B cell (primary cell): Measurements from ENCODE around the gene CENPP. TPM values are rescaled to one million over a fixed set of nuclear protein-coding genes. Genes with fewer than 3 reads are reported as not detected.

Experiments used
- ATAC-seq: fragments of 200-7000 bp; cut with Tn5 transposase; one replicate; pipeline ENCODE4 v1.10.0; 2021; ENCODE audit warnings: low read depth, mild to moderate bottlenecking, moderate number of reproducible peaks, moderate library complexity
- CTCF ChIA-PET: fragments of 350-600 bp; sonication (Branson Sonifier 250); formaldehyde crosslinking; loops from one replicate; lab custom pipeline; 2021; ENCODE audit warnings: antibody characterized with exemption, inconsistent platforms; lab: Charles Lee
- POLR2A ChIA-PET: fragments of 350-600 bp; sonication (Branson Sonifier 250); formaldehyde crosslinking; loops from one replicate; lab custom pipeline; 2021; ENCODE audit warnings: antibody characterized with exemption; lab: Charles Lee
- DNase-seq: peaks from one replicate; pipeline ENCODE4 v3.0.0; 2013
- H2AFZ ChIP-seq: 2 replicates; pipeline ENCODE4 v1.6.1; 2012; ENCODE audit warnings: mild to moderate bottlenecking, low read depth, low read length; ENCODE audit not compliant: insufficient read depth, poor library complexity, severe bottlenecking
- H3K27ac ChIP-seq, 2 donors: 1 replicate in 1 of 2; 2 replicates in 1 of 2; pipeline ENCODE4 v1.5.1; 2012 to 2013; ENCODE audit warnings: low read length in 2 of 2, mild to moderate bottlenecking in 2 of 2, moderate library complexity in 1 of 2
- H3K27me3 ChIP-seq, 4 experiments: fragments of 200-600 bp in 1 of 4; sonication (generic) in 1 of 4; replicated peaks in 1 of 4; 1 replicate in 2 of 4; 2 replicates in 2 of 4; pipeline versions ENCODE4 v1.6.1 to v1.7.0; 2013 to 2016; ENCODE audit warnings: low read length in 3 of 4, mild to moderate bottlenecking in 2 of 4, mixed read lengths in 1 of 4, moderate library complexity in 1 of 4; ENCODE audit not compliant: insufficient read depth in 4 of 4, control insufficient read depth in 3 of 4; ENCODE audit errors: control extremely low read depth in 1 of 4
- H3K36me3 ChIP-seq, 2 experiments: replicated peaks in 1 of 2; 1 replicate in 1 of 2; 2 replicates in 1 of 2; pipeline versions ENCODE4 v1.6.1 to v1.7.1; 2013; ENCODE audit warnings: low read length in 1 of 2; ENCODE audit not compliant: insufficient read depth in 2 of 2, control insufficient read depth in 1 of 2; ENCODE audit errors: control extremely low read depth in 1 of 2, extremely low read depth in 1 of 2
- H3K4me1 ChIP-seq, 2 donors: fragments of 200-600 bp in 1 of 2; sonication (generic) in 1 of 2; 1 replicate in 1 of 2; 2 replicates in 1 of 2; pipeline versions ENCODE4 v1.5.1 to v1.6.1; 2013 to 2017; ENCODE audit warnings: low read length in 2 of 2; ENCODE audit not compliant: control insufficient read depth in 2 of 2, insufficient read depth in 2 of 2
- H3K4me2 ChIP-seq: replicated peaks from 2 replicates; pipeline ENCODE3; 2012; ENCODE audit warnings: mild to moderate bottlenecking, low read depth, low read length; ENCODE audit not compliant: poor library complexity, severe bottlenecking
- H3K4me3 ChIP-seq, 5 experiments: fragments of 200-600 bp in 1 of 5; sonication (generic) in 1 of 5; 1 replicate in 3 of 5; 2 replicates in 2 of 5; pipeline versions ENCODE4 v1.5.1 to v1.7.0; 2011 to 2016; ENCODE audit warnings: low read length in 4 of 5, mild to moderate bottlenecking in 4 of 5, low read depth in 2 of 5, control low read depth in 1 of 5, moderate library complexity in 1 of 5; ENCODE audit not compliant: insufficient read depth in 1 of 5; ENCODE audit errors: control extremely low read depth in 1 of 5, extremely low read depth in 1 of 5
- H3K79me2 ChIP-seq: fragments of 200-600 bp; sonication (generic); one replicate; pipeline ENCODE4 v1.6.0; 2016; ENCODE audit warnings: low read length; ENCODE audit not compliant: control insufficient read depth, insufficient read depth
- H3K9ac ChIP-seq: fragments of 200-600 bp; sonication (generic); 2 replicates; pipeline ENCODE4 v1.6.1; 2017; ENCODE audit warnings: mild to moderate bottlenecking, low read length, moderate library complexity
- H3K9me3 ChIP-seq, 3 donors: one replicate each; pipeline versions ENCODE4 v1.6.1 to v1.7.1; 2013; ENCODE audit warnings: low read length in 2 of 3; ENCODE audit not compliant: control insufficient read depth in 2 of 3, insufficient read depth in 1 of 3; ENCODE audit errors: control extremely low read depth in 1 of 3
- H4K20me1 ChIP-seq: 2 replicates; pipeline ENCODE4 v1.6.0; 2012; ENCODE audit warnings: mild to moderate bottlenecking, low read length; ENCODE audit not compliant: insufficient read depth, control insufficient read depth, poor library complexity, severe bottlenecking
- H3K27ac Mint-ChIP-seq: one replicate; pipeline ENCODE4 v1.8.0; 2021; ENCODE audit warnings: mixed read lengths
- H3K27me3 Mint-ChIP-seq: one replicate; pipeline ENCODE4 v1.8.0; 2021; ENCODE audit warnings: mixed read lengths
- H3K4me1 Mint-ChIP-seq: one replicate; pipeline ENCODE4 v1.8.0; 2021; ENCODE audit warnings: mixed read lengths
- H3K4me3 Mint-ChIP-seq: one replicate; pipeline ENCODE4 v1.8.0; 2021; ENCODE audit warnings: mixed read lengths
- H3K9me3 Mint-ChIP-seq: one replicate; pipeline ENCODE4 v1.8.0; 2022; ENCODE audit warnings: mixed read lengths; ENCODE audit not compliant: insufficient read depth
- EZH2 ChIP-seq: IDR thresholded peaks from 2 replicates; pipeline ENCODE4 v1.6.1; 2012; ENCODE audit warnings: borderline replicate concordance, low read depth, mild to moderate bottlenecking, moderate library complexity, low read length; ENCODE audit not compliant: insufficient read depth, poor library complexity, severe bottlenecking
- WGBS: methylation state at CpG from one replicate; pipeline ENCODE4 v1.1.5; 2013; ENCODE audit warnings: missing lambda C conversion rate; ENCODE audit not compliant: insufficient coverage; 5-methylcytosine and 5-hydroxymethylcytosine counted together
- intact Hi-C: fragments of 100-400 bp; cut with micrococcal nuclease; formaldehyde crosslinking; loops from one replicate; pipeline ENCODE4 v1.10.0; 2022
- polyA plus RNA-seq: library from polyadenylated mRNA; depleted of rRNA; stranded (reverse); fragments of >200 nt; gene quantifications from 2 replicates; pipeline ENCODE4 v1.2.3, GENCODE V29; 2012
- total RNA-seq, 2 donors: library from RNA; stranded (reverse); fragments of 120-200 nt in 1 of 2; gene quantifications; 1 replicate in 1 of 2; 2 replicates in 1 of 2; pipeline versions ENCODE4 v1.2.3 to v1.2.4, GENCODE V29; 2013 to 2022
- TF ChIP-seq, protein P1 (sequence below): fragments of 200-600 bp; IDR thresholded peaks from one replicate; pipeline ENCODE4 v1.8.0; 2022; ENCODE audit warnings: antibody characterized with exemption, mild to moderate bottlenecking

CENPP gene
- total and polyA plus RNA-seq, 2 donors (not counting 1 experiment from before 2014, with no cell fraction given), result 1.4 to 6.2 TPM

- Mint-ChIP-seq H3K4me3 (no peak overlapping the region), H3K4me1 (no peaks in the 10 kb centered on the region), H3K9me3 (no peaks in the 10 kb centered on the region), H3K27ac (no peak overlapping the region), H3K27me3 (no peaks in the 10 kb centered on the region)
- POLR2A ChIA-PET, result no interaction called here
- H3K4me2 ChIP-seq, result no peak overlapping the region
- ATAC-seq (no peak), DNase-seq (no peak)
- H2AFZ ChIP-seq, result no peak overlapping the region
- no peak overlapping the region for H3K4me3 ChIP-seq
- H3K79me2 ChIP-seq, result no peaks in the 10 kb centered on the region
- CTCF ChIA-PET, result interaction anchor here (0.7 kb wide), 1 partner anchor 10 kb away, joined by 3 read pairs; no protein-coding TSS in a partner anchor
- no peak overlapping the region for H3K9ac ChIP-seq
- no peak overlapping the region for H3K27ac ChIP-seq
- TF ChIP-seq, protein P1, sequence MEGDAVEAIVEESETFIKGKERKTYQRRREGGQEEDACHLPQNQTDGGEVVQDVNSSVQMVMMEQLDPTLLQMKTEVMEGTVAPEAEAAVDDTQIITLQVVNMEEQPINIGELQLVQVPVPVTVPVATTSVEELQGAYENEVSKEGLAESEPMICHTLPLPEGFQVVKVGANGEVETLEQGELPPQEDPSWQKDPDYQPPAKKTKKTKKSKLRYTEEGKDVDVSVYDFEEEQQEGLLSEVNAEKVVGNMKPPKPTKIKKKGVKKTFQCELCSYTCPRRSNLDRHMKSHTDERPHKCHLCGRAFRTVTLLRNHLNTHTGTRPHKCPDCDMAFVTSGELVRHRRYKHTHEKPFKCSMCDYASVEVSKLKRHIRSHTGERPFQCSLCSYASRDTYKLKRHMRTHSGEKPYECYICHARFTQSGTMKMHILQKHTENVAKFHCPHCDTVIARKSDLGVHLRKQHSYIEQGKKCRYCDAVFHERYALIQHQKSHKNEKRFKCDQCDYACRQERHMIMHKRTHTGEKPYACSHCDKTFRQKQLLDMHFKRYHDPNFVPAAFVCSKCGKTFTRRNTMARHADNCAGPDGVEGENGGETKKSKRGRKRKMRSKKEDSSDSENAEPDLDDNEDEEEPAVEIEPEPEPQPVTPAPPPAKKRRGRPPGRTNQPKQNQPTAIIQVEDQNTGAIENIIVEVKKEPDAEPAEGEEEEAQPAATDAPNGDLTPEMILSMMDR, result no peak
- no peak for TF ChIP-seq EZH2
- WGBS, result no CpG with 5 or more reads among the region's 3 CpGs
- intact Hi-C loops, result no loop called here
- no peaks in the 10 kb centered on the region for H3K36me3 ChIP-seq
- no peaks in the 10 kb centered on the region for H3K9me3 ChIP-seq
- H4K20me1 ChIP-seq, result no peaks in the 10 kb centered on the region
- no peaks in the 10 kb centered on the region for H3K27me3 ChIP-seq
- no peaks in the 10 kb centered on the region for H3K4me1 ChIP-seq
Observed at GRCh38 chr9:92397853-92398252, 72.1 kb downstream of the CENPP start.

GRCh38 chr9:92402360-92402759, 76.6 kb downstream of the CENPP start:
- H3K27me3 Mint-ChIP-seq, result no peaks in the 10 kb centered on the region
- no peak for ATAC-seq
- no peak overlapping the region for H3K9ac ChIP-seq
- no peak overlapping the region for H3K4me3 Mint-ChIP-seq
- DNase-seq, result no peak
- H3K27ac Mint-ChIP-seq, result no peak overlapping the region
- intact Hi-C loops, result no loop called here
- no peaks in the 10 kb centered on the region for H4K20me1 ChIP-seq
- H3K79me2 ChIP-seq, result no peaks in the 10 kb centered on the region
- peaks cover 17% of the 10 kb centered on the region for H3K4me1 Mint-ChIP-seq
- H3K9me3 Mint-ChIP-seq, result no peaks in the 10 kb centered on the region
- no peak for TF ChIP-seq EZH2
- TF ChIP-seq, protein P1, result no peak
- no peaks in the 10 kb centered on the region for H3K36me3 ChIP-seq
- POLR2A ChIA-PET, result no interaction called here
- WGBS, result no CpG with 5 or more reads among the region's 1 CpG
- no peak overlapping the region for H3K4me3 ChIP-seq
- no peaks in the 10 kb centered on the region for H3K27me3 ChIP-seq
- H3K4me1 ChIP-seq, result peaks cover 13 to 15% of the 10 kb centered on the region in 2 donors
- H3K9me3 ChIP-seq, result no peaks in the 10 kb centered on the region
- H3K4me2 ChIP-seq, result no peak overlapping the region
- H3K27ac ChIP-seq, result no peak overlapping the region
- CTCF ChIA-PET, result no interaction called here
- no peak overlapping the region for H2AFZ ChIP-seq
